Loucy (cell line): ENCODE data around the gene HHATL.

Experiments used
- H2AFZ ChIP-seq: fragments of 200-600 bp; sonication (generic); 2 replicates; pipeline ENCODE4 v1.6.0; 2016; ENCODE audit warnings: antibody characterized with exemption, mild to moderate bottlenecking, low read length, moderate library complexity
- H3F3A ChIP-seq: fragments of 200-600 bp; 2 replicates; pipeline ENCODE4 v1.6.0; 2016; ENCODE audit warnings: antibody characterized with exemption, low read depth, mild to moderate bottlenecking
- H3K27me3 ChIP-seq: fragments of 200-600 bp; sonication (generic); 2 replicates; pipeline ENCODE4 v1.6.1; 2014; ENCODE audit warnings: low read length, mild to moderate bottlenecking; ENCODE audit not compliant: insufficient read depth, poor library complexity, severe bottlenecking
- H3K36me3 ChIP-seq: fragments of 200-600 bp; sonication (generic); 2 replicates; pipeline ENCODE4 v1.6.1; 2016; ENCODE audit warnings: low read length; ENCODE audit not compliant: insufficient read depth
- H3K4me1 ChIP-seq: fragments of 200-600 bp; sonication (generic); 2 replicates; pipeline ENCODE4 v1.5.1; 2014; ENCODE audit warnings: low read length, mild to moderate bottlenecking; ENCODE audit not compliant: insufficient read depth, poor library complexity, severe bottlenecking
- H3K4me2 ChIP-seq: fragments of 200-600 bp; sonication (generic); 2 replicates; pipeline ENCODE4 v1.6.0; 2014; ENCODE audit warnings: antibody characterized with exemption, low read length, low read depth, mild to moderate bottlenecking; ENCODE audit not compliant: poor library complexity, severe bottlenecking
- H3K4me3 ChIP-seq: fragments of 200-600 bp; sonication (generic); 2 replicates; pipeline ENCODE4 v1.5.1; 2014; ENCODE audit warnings: low read length, mild to moderate bottlenecking, mixed read lengths; ENCODE audit not compliant: poor library complexity, severe bottlenecking
- H3K79me2 ChIP-seq: fragments of 200-600 bp; sonication (generic); 2 replicates; pipeline ENCODE4 v1.6.1; 2014; ENCODE audit warnings: low read length; ENCODE audit not compliant: insufficient read depth
- H3K9ac ChIP-seq: fragments of 200-600 bp; sonication (generic); 2 replicates; pipeline ENCODE4 v1.6.0; 2014; ENCODE audit warnings: mild to moderate bottlenecking, low read depth, low read length, moderate library complexity; ENCODE audit not compliant: poor library complexity, severe bottlenecking
- H3K9me2 ChIP-seq: fragments of 200-600 bp; sonication (generic); replicated peaks from 2 replicates; pipeline ENCODE4 v1.6.1; 2016; ENCODE audit warnings: low read depth, low read length, mixed read lengths
- H3K9me3 ChIP-seq: fragments of 200-600 bp; sonication (generic); 2 replicates; pipeline ENCODE4 v1.6.1; 2014; ENCODE audit warnings: mild to moderate bottlenecking, antibody characterized with exemption, low read length, low read depth; ENCODE audit not compliant: insufficient read depth
- H4K20me1 ChIP-seq: fragments of 200-600 bp; sonication (generic); 2 replicates; pipeline ENCODE4 v1.6.0; 2014; ENCODE audit warnings: antibody characterized with exemption, low read length, mild to moderate bottlenecking; ENCODE audit not compliant: insufficient read depth, poor library complexity, severe bottlenecking
- CTCF ChIP-seq: fragments of 200-600 bp; sonication (generic); conservative IDR thresholded peaks from 2 replicates; pipeline ENCODE4 v1.5.1; 2014; ENCODE audit warnings: mild to moderate bottlenecking, antibody characterized with exemption, low read length
- EZH2phosphoT487 ChIP-seq: fragments of 200-600 bp; IDR thresholded peaks from 2 replicates; pipeline ENCODE4 v1.6.1; 2018; ENCODE audit warnings: antibody characterized with exemption, mild to moderate bottlenecking, moderate library complexity, borderline replicate concordance

The HHATL gene

GRCh38 chr3:42741796-42742195, 39.2 kb upstream of the HHATL start:
- Histone ChIP-seq H3K4me1 (no peaks in the 10 kb centered on the region), H3K9me2 (no peaks in the 10 kb centered on the region), H3K4me2 (no peak overlapping the region), H3K9ac (no peak overlapping the region), H3F3A (no peaks in the 10 kb centered on the region), H3K36me3 (no peaks in the 10 kb centered on the region), H3K9me3 (no peaks in the 10 kb centered on the region), H4K20me1 (no peaks in the 10 kb centered on the region), H3K79me2 (no peaks in the 10 kb centered on the region), H2AFZ (no peak overlapping the region), H3K27me3 (no peaks in the 10 kb centered on the region), H3K4me3 (no peak overlapping the region)
- TF ChIP-seq EZH2phosphoT487 (no peak), CTCF (no peak)

GRCh38 chr3:42739401-42740158, 37.0 kb upstream of the HHATL start:
- Histone ChIP-seq H3K27me3 (no peaks in the 10 kb centered on the region), H4K20me1 (no peaks in the 10 kb centered on the region), H3K9me2 (no peaks in the 10 kb centered on the region), H3K4me2 (no peak overlapping the region), H3F3A (no peaks in the 10 kb centered on the region), H3K36me3 (no peaks in the 10 kb centered on the region), H3K9me3 (no peaks in the 10 kb centered on the region), H3K4me1 (no peaks in the 10 kb centered on the region), H2AFZ (no peak overlapping the region), H3K4me3 (no peak overlapping the region), H3K79me2 (no peaks in the 10 kb centered on the region), H3K9ac (no peak overlapping the region)
- TF ChIP-seq EZH2phosphoT487 (no peak), CTCF (no peak)

GRCh38 chr3:42736531-42736930, 33.9 kb upstream of the HHATL start:
- TF ChIP-seq CTCF (no peak), EZH2phosphoT487 (no peak)
- H3K9me2 ChIP-seq = no peaks in the 10 kb centered on the region
- no peak overlapping the region for H3K4me2 ChIP-seq
- no peaks in the 10 kb centered on the region for H3K27me3 ChIP-seq
- H3K4me1 ChIP-seq = no peaks in the 10 kb centered on the region
- H3K79me2 ChIP-seq = no peaks in the 10 kb centered on the region
- no peak overlapping the region for H3K9ac ChIP-seq
- H3K36me3 ChIP-seq = no peaks in the 10 kb centered on the region
- no peaks in the 10 kb centered on the region for H3K9me3 ChIP-seq
- H3K4me3 ChIP-seq = no peak overlapping the region
- H4K20me1 ChIP-seq = no peaks in the 10 kb centered on the region
- no peak overlapping the region for H2AFZ ChIP-seq
- H3F3A ChIP-seq = no peaks in the 10 kb centered on the region
